Left lung (tissue), 10 donors: ENCODE data around the gene LRFN4. TPM values are rescaled to one million over a fixed set of nuclear protein-coding genes. Genes with fewer than 3 reads are reported as not detected.

Experiments
- ATAC-seq: fragments of 200-7000 bp; cut with Tn5 transposase; one replicate; pipeline ENCODE4 v1.9.1; 2020; ENCODE audit warnings: moderate library complexity
- DNase-seq, 4 donors: peaks; one replicate each; pipeline ENCODE4 v3.0.0-alpha.2; 2013 to 2020
- H3K27ac ChIP-seq, 2 donors: fragments of 200-600 bp; sonication (generic) in 1 of 2; one replicate each; pipeline versions ENCODE4 v1.5.0 to v1.8.0; 2020 to 2021
- H3K27me3 ChIP-seq, 2 donors: fragments of 200-600 bp; sonication (generic) in 1 of 2; one replicate each; pipeline versions ENCODE4 v1.5.0 to v1.8.0; 2020 to 2021
- H3K36me3 ChIP-seq, 2 donors: fragments of 200-600 bp; sonication (generic) in 1 of 2; one replicate each; pipeline versions ENCODE4 v1.5.0 to v1.8.0; 2020 to 2021
- H3K4me1 ChIP-seq, 2 donors: fragments of 200-600 bp; one replicate each; pipeline ENCODE4 v1.8.0; 2021
- H3K4me3 ChIP-seq, 2 donors: fragments of 200-600 bp; sonication (generic) in 1 of 2; one replicate each; pipeline versions ENCODE4 v1.5.0 to v1.8.0; 2020 to 2021; ENCODE audit warnings: mild to moderate bottlenecking in 1 of 2
- H3K9me3 ChIP-seq, 2 donors: fragments of 200-600 bp; sonication (generic) in 1 of 2; one replicate each; pipeline versions ENCODE4 v1.5.0 to v1.8.0; 2020 to 2021
- intact Hi-C, 2 donors: fragments of 100-400 bp; cut with DNase I; formaldehyde crosslinking; loops; one replicate each; pipeline versions ENCODE4 v1.11.2 to v1.14.2; 2022
- polyA plus RNA-seq, 6 donors: library from polyadenylated mRNA; unstranded; fragments of 120-200 nt; gene quantifications; one replicate each; pipeline ENCODE4 v1.2.1, GENCODE V29; 2013; ENCODE audit not compliant: insufficient read length in 6 of 6
- total RNA-seq, 2 donors: library from RNA; stranded (reverse); fragmentation: NEBNext Ultra II Directional; extraction: Animal tissue kit (Norgen Biotek cat#: 25700); gene quantifications; one replicate each; pipeline ENCODE4 v1.2.1, GENCODE V29; 2021
- TF ChIP-seq, protein P1 (sequence below), 2 donors: fragments of 200-600 bp; sonication (generic) in 1 of 2; IDR thresholded peaks; one replicate each; pipeline versions ENCODE4 v1.5.0 to v1.8.0; 2021; ENCODE audit warnings: antibody characterized with exemption in 2 of 2
- donor health status: DM: no; HTN: yes; CAD: no.
- donor health status: DM: no; HTN: no; CAD: no.

Gene LRFN4
- total and polyA plus RNA-seq, 8 donors = 6.1 to 21.1 (median 11.9) TPM

DNA sequence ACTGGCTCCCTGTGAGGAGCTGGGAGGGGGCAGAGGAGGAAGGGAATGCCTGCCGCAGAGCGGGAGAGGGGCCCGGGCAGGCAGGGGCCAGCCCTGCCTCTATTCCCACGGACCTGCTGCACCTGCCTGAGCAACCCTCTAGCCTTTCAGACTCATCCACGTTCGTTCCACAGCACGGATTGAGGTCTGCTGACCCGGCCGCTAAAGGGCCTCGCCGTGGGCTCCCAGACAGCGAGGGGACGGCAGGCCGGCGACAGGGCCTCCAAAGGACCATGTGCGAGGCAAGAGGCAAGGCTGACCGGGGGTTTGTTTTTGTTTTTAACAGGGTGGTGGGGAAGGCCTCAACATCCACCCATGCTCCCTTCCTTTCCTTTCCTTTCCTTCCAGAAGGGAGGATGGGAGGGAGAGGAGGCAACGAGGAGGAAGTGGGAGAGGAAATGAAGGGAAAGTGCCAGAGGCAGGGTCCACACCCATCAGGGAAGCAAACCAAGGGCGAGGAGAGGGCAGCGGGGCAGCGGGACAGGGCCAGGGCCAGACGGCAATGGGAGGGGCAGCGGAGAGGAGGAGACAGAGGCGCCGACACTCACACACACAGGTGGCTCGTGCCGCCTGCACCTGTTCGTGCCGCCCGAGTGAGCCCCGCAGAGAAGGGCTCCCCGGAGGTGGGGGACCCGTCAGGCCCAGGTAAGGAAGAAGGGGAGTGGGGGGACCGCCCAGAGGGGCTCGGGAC, 7.5 kb downstream of the LRFN4 start:
- Histone ChIP-seq H3K27ac (no peak overlapping the region), H3K9me3 (no peaks in the 10 kb centered on the region), H3K27me3 (no peaks in the 10 kb centered on the region), H3K36me3 (peaks cover 0 to 9% of the 10 kb centered on the region in 2 donors), H3K4me1 (peaks cover 0 to 7% of the 10 kb centered on the region in 2 donors), H3K4me3 (no peak overlapping the region)
- ATAC-seq = no peak
- no peak for DNase-seq
- TF ChIP-seq, protein P1, sequence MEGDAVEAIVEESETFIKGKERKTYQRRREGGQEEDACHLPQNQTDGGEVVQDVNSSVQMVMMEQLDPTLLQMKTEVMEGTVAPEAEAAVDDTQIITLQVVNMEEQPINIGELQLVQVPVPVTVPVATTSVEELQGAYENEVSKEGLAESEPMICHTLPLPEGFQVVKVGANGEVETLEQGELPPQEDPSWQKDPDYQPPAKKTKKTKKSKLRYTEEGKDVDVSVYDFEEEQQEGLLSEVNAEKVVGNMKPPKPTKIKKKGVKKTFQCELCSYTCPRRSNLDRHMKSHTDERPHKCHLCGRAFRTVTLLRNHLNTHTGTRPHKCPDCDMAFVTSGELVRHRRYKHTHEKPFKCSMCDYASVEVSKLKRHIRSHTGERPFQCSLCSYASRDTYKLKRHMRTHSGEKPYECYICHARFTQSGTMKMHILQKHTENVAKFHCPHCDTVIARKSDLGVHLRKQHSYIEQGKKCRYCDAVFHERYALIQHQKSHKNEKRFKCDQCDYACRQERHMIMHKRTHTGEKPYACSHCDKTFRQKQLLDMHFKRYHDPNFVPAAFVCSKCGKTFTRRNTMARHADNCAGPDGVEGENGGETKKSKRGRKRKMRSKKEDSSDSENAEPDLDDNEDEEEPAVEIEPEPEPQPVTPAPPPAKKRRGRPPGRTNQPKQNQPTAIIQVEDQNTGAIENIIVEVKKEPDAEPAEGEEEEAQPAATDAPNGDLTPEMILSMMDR (IDR thresholded peaks at IDR 0.05) = no peak
- intact Hi-C loops = no loop called here

DNA sequence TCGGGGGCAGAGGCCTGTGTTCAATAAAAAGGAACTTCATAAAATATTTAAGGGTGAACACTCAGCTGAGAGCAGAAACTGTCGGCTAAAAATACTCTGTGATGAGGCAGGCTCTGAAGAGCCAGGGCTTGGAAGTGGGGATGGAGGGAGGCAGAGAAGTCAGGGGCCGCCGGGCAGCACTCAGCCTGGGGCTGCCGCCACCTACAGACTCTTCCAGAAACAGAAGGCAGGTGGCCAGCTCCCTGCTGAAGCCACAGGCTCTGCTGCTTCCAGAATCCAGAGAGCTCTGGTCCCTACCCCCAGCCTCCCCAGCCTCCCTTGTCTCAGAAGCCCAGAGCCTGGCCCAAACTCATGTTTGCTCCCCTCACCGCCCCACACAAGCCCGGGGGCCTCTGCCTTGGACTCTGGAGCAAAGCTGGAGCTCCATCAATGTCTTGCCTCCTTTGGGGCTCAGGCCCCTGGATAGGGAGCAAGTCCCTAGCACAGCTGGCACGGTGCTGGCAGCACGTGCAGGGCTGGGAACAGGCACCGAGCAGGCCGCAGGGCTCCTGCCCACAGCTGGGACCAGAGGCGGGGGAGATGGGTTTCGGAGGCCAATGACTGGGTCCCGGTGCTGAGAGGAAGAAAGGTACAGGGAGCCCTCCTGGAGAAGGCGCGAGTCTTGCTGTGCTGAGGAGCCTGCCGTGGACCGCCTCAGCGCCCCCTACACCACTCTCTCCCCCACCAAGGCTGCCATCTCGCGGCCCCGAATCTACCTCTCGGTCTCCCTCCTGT, 8.2 kb downstream of the LRFN4 start:
- Histone ChIP-seq H3K27ac (no peak overlapping the region), H3K27me3 (no peaks in the 10 kb centered on the region), H3K4me1 (peaks cover 0 to 7% of the 10 kb centered on the region in 2 donors), H3K36me3 (peaks cover 0 to 1% of the 10 kb centered on the region in 2 donors), H3K9me3 (no peaks in the 10 kb centered on the region), H3K4me3 (no peak overlapping the region)
- DNase-seq (no peak), ATAC-seq (no peak)
- TF ChIP-seq, protein P1 (IDR thresholded peaks at IDR 0.05) = no peak
- intact Hi-C loops = no loop called here

DNA sequence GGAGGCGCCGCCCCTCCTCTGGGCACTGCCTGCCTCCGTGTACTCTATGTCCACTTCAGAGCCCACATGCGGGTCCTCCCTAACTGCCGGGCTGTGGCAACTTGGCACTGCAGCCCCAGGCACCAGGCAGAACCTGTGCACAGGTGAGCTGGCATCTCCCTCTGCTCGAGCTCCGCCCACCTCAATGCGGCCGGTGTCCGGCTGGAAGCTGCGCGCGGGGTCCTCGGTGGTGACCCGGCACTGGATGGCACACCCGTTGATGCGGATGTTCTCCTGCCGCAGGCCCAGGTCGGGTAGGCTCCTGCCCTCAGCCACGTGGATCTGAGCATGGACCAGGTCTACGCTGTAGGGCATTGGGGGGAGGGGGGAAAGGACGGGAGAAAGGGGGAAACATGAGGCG, 9.1 kb downstream of the LRFN4 start:
- ATAC-seq (no peak), DNase-seq (no peak)
- H3K9me3 ChIP-seq = no peaks in the 10 kb centered on the region
- no peak overlapping the region for H3K27ac ChIP-seq
- TF ChIP-seq, protein P1 (IDR thresholded peaks at IDR 0.05) = no peak
- peaks cover 0 to 7% of the 10 kb centered on the region in 2 donors for H3K4me1 ChIP-seq
- no peak overlapping the region for H3K4me3 ChIP-seq
- H3K36me3 ChIP-seq = peaks cover 0 to 7% of the 10 kb centered on the region in 2 donors
- intact Hi-C loops = no loop called here
- H3K27me3 ChIP-seq = no peaks in the 10 kb centered on the region

DNA sequence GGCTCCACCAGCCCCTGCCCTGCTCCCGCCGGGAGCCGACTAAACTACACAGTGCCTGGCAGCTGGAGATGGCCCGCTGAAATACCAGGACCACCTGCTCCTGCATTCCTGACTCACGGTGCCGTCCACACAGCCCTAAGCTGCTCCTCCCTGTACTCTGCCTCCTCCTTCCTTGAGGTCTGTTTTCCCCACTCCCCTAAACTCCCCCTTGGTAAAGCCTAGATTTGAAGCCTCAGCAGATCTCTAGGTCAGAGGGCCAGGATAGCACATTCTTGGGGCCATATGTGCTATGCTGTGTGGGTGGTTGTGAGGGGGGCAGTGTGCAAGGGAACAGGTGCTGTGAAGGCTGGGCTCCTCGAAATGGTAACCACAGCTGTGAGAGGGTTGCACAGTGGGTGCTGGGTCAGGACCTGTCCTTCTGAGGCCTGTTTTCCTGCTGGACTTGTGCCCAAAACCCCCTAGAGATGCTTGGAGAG, 9.7 kb downstream of the LRFN4 start:
- Histone ChIP-seq H3K27ac (no peak overlapping the region), H3K36me3 (peaks cover 0 to 8% of the 10 kb centered on the region in 2 donors), H3K9me3 (no peaks in the 10 kb centered on the region), H3K4me3 (no peak overlapping the region), H3K27me3 (no peaks in the 10 kb centered on the region), H3K4me1 (peaks cover 0 to 7% of the 10 kb centered on the region in 2 donors)
- no peak for ATAC-seq
- DNase-seq = no peak
- TF ChIP-seq, protein P1 (IDR thresholded peaks at IDR 0.05) = no peak
- intact Hi-C loops = no loop called here

DNA sequence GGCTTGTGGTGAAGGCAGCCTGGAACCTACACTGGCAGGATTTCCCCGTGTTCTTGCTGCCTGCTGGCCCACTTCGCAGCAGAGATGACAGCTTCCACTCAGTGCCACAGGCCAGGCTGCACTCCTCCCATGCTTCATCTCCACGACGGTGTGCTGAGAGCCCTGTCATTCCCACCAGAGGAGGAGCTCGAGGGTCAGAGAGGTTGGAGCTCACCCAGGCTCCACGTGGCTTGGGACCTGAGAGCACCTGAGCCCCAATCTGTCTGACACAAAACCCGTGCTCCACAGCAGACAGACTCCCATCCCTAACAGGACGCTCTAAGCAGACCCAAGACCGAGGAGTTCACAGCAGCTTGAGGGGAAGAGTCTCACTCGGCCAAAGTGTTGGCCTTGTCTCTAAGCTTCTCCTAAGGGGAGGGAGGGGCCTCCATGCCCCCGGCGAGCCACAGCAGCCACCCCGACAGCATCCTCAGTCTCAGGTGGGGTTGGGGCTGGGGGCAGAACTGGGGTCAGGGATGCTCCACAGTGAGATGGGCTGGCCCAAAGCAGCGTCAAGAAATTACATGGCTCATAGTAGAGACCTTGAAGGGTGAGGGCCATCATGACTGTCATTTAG, 10.7 kb downstream of the LRFN4 start:
- Histone ChIP-seq H3K36me3 (peaks cover 0 to 8% of the 10 kb centered on the region in 2 donors), H3K27ac (no peak overlapping the region), H3K9me3 (no peaks in the 10 kb centered on the region), H3K4me3 (no peak overlapping the region), H3K4me1 (peaks cover 0 to 7% of the 10 kb centered on the region in 2 donors), H3K27me3 (no peaks in the 10 kb centered on the region)
- TF ChIP-seq, protein P1 (IDR thresholded peaks at IDR 0.05) = no peak
- DNase-seq (peak in 1 of 4 donors; percentile 35), ATAC-seq (no peak)
- intact Hi-C loops = no loop called here
